ENCODE measurements around the gene SAMHD1.

DNA sequence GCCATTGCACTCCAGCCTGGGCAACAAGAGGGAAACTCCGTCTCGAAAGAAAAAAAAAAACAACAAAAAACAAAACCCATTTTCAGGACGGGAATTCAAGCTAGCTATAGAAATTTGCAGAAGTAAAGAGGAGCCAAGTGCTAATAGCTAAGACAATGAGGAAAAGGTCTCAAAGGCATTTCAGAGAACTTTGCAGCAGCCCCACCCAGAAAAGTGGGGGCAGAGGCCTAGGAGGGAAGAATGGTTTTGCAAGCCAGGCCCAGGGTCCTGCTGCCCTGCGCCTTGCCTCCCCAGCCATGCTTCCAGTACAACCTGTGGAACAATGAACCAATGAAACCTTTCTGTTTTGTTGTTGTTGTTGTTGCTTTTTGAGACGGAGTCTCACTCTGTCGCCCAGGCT lies 38.3 kb upstream of the SAMHD1 start:
- TF ChIP-seq, protein P1, sequence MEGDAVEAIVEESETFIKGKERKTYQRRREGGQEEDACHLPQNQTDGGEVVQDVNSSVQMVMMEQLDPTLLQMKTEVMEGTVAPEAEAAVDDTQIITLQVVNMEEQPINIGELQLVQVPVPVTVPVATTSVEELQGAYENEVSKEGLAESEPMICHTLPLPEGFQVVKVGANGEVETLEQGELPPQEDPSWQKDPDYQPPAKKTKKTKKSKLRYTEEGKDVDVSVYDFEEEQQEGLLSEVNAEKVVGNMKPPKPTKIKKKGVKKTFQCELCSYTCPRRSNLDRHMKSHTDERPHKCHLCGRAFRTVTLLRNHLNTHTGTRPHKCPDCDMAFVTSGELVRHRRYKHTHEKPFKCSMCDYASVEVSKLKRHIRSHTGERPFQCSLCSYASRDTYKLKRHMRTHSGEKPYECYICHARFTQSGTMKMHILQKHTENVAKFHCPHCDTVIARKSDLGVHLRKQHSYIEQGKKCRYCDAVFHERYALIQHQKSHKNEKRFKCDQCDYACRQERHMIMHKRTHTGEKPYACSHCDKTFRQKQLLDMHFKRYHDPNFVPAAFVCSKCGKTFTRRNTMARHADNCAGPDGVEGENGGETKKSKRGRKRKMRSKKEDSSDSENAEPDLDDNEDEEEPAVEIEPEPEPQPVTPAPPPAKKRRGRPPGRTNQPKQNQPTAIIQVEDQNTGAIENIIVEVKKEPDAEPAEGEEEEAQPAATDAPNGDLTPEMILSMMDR (IDR thresholded peaks at IDR 0.05), result no peak
- TF ChIP-seq POLR2AphosphoS5 (IDR thresholded peaks at IDR 0.05) (no peak), EP300 (IDR thresholded peaks at IDR 0.05) (no peak), POLR2A (IDR thresholded peaks at IDR 0.05) (no peak)
